Measurements from ENCODE around the gene SMURF2. TPM values are rescaled to one million over a fixed set of nuclear protein-coding genes. Genes with fewer than 3 reads are reported as not detected.

Gene SMURF2
- total and polyA plus RNA-seq, 9 of the 15 experiments (the other 6 are each of a cell fraction or from before 2014, with no cell fraction given) = 3.8 to 22.0 (median 14.8) TPM

DNA sequence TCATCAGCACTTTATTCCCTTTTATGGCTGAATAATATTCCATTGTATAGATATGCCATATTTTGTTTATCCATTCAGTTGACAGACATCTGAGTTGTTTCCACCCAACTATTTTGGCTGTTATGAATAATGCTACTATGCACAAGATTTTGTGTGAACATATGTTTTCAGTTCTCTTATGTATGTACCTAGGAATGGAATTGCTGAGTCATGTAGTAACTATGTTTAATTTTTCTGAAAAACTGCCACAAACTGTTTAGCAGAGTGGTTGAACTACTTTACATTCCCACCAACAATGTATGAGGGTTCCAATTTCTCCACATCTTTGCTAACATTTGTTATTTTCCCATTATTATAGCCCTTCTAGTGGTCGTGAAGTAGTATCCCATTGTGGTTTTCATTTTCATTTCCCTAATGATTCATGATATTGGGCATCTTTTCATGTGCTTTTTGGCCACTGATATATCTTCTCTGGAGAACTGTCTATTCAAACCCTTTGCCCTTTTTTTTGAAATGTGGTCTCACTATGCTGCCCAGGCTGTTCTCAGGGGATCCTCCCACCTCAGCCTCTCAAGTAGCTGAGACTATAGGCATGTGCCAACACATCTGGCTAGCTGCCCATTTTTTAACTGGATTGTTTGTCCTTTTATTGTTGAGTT is 26.3 kb downstream of the SMURF2 start (continued):
- no peak for TF ChIP-seq SOX6 (IDR thresholded peaks at IDR 0.05)
- peak; percentile 95 for TF ChIP-seq C11orf30 (IDR thresholded peaks at IDR 0.05; ENCODE audit: low read depth)
- TF ChIP-seq, protein P1, sequence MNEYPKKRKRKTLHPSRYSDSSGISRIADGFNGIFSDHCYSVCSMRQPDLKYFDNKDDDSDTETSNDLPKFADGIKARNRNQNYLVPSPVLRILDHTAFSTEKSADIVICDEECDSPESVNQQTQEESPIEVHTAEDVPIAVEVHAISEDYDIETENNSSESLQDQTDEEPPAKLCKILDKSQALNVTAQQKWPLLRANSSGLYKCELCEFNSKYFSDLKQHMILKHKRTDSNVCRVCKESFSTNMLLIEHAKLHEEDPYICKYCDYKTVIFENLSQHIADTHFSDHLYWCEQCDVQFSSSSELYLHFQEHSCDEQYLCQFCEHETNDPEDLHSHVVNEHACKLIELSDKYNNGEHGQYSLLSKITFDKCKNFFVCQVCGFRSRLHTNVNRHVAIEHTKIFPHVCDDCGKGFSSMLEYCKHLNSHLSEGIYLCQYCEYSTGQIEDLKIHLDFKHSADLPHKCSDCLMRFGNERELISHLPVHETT (CRISPR knock-in tag; conservative IDR thresholded peaks at IDR 0.05 in 1 of 2, IDR thresholded peaks at IDR 0.05 in 1 of 2) = no peak
- TF ChIP-seq, protein P2, sequence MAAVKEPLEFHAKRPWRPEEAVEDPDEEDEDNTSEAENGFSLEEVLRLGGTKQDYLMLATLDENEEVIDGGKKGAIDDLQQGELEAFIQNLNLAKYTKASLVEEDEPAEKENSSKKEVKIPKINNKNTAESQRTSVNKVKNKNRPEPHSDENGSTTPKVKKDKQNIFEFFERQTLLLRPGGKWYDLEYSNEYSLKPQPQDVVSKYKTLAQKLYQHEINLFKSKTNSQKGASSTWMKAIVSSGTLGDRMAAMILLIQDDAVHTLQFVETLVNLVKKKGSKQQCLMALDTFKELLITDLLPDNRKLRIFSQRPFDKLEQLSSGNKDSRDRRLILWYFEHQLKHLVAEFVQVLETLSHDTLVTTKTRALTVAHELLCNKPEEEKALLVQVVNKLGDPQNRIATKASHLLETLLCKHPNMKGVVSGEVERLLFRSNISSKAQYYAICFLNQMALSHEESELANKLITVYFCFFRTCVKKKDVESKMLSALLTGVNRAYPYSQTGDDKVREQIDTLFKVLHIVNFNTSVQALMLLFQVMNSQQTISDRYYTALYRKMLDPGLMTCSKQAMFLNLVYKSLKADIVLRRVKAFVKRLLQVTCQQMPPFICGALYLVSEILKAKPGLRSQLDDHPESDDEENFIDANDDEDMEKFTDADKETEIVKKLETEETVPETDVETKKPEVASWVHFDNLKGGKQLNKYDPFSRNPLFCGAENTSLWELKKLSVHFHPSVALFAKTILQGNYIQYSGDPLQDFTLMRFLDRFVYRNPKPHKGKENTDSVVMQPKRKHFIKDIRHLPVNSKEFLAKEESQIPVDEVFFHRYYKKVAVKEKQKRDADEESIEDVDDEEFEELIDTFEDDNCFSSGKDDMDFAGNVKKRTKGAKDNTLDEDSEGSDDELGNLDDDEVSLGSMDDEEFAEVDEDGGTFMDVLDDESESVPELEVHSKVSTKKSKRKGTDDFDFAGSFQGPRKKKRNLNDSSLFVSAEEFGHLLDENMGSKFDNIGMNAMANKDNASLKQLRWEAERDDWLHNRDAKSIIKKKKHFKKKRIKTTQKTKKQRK (IDR thresholded peaks at IDR 0.05; ENCODE audit: borderline replicate concordance, low read depth, low read length) = no peak

Data from K562 (cell line).